Neutrophil (primary cell): ENCODE results near the gene ZNF644.
"Not testable (repeated sequence)": the region's sequence is repeated elsewhere in the genome, so short reads cannot be mapped to it uniquely, and the experiment has no call there.

Experiments used
- H3K27ac ChIP-seq: fragments of 200-600 bp; sonication (generic); 2 replicates; pipeline ENCODE4 v1.5.1; 2016; ENCODE audit warnings: mild to moderate bottlenecking, moderate library complexity
- H3K27me3 ChIP-seq: fragments of 200-600 bp; sonication (generic); 2 replicates; pipeline ENCODE4 v1.6.0; 2016; ENCODE audit warnings: mild to moderate bottlenecking
- H3K36me3 ChIP-seq: fragments of 200-600 bp; sonication (generic); 2 replicates; pipeline ENCODE4 v1.5.1; 2017
- H3K4me1 ChIP-seq, 2 experiments: fragments of 200-600 bp in 1 of 2; sonication (generic) in 1 of 2; 1 replicate in 1 of 2; 2 replicates in 1 of 2; pipeline versions ENCODE4 v1.5.1 to v1.6.1; 2013 to 2016; ENCODE audit warnings: low read depth in 1 of 2, low read length in 1 of 2, mild to moderate bottlenecking in 1 of 2, moderate library complexity in 1 of 2; ENCODE audit not compliant: control insufficient read depth in 1 of 2, insufficient read depth in 1 of 2
- H3K4me3 ChIP-seq, 2 experiments: fragments of 200-600 bp in 1 of 2; sonication (generic) in 1 of 2; 1 replicate in 1 of 2; 2 replicates in 1 of 2; pipeline ENCODE4 v1.5.1; 2013 to 2016; ENCODE audit warnings: low read depth in 1 of 2, low read length in 1 of 2, mild to moderate bottlenecking in 1 of 2, moderate library complexity in 1 of 2
- H3K9me3 ChIP-seq: fragments of 200-600 bp; sonication (generic); 2 replicates; pipeline ENCODE4 v1.5.1; 2016
- CTCF ChIP-seq: fragments of 200-600 bp; sonication (generic); IDR thresholded peaks from 2 replicates; pipeline ENCODE4 v1.5.1; 2016; ENCODE audit warnings: antibody characterized with exemption

Gene ZNF644

GRCh38 chr1:90919190-90919719 is 102.6 kb downstream of the ZNF644 start:
- no peak for TF ChIP-seq CTCF
- H3K4me3 ChIP-seq = no peak overlapping the region
- peaks cover 19% of the 10 kb centered on the region for H3K36me3 ChIP-seq
- no peaks in the 10 kb centered on the region for H3K9me3 ChIP-seq
- no peaks in the 10 kb centered on the region for H3K27me3 ChIP-seq
- H3K27ac ChIP-seq = no peak overlapping the region
- peaks cover 0 to 3% of the 10 kb centered on the region in 2 experiments for H3K4me1 ChIP-seq

- TF ChIP-seq CTCF = no peak
- H3K36me3 ChIP-seq = peaks cover 9% of the 10 kb centered on the region
- H3K4me3 ChIP-seq = no peak overlapping the region
- H3K27ac ChIP-seq = no peak overlapping the region
- no peaks in the 10 kb centered on the region for H3K4me1 ChIP-seq
- H3K27me3 ChIP-seq = no peaks in the 10 kb centered on the region
- H3K9me3 ChIP-seq = no peaks in the 10 kb centered on the region
These were observed 110.5 kb downstream of the ZNF644 start for GRCh38 chr1:90911353-90911752.

DNA sequence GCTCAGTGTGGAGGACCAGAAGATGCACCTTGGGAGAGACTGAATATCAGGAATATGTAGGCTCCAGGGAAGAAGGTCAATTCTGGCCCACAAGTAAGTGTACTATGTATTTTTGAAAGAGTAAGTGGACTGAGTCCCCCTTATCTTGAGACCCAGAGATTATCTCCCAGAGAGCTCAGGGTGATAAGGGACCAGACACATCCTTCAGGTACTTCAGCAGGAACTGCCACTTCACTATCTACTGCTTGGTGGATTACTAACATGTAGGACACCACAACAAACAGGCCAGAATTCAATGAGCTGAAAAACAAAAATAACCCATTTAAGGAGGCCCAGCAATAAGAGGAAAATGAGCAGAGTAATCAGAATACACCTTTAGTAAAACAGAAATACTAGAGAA is 119.2 kb downstream of the ZNF644 start:
- H3K9me3 ChIP-seq = no peaks in the 10 kb centered on the region
- no peaks in the 10 kb centered on the region for H3K4me1 ChIP-seq
- no peaks in the 10 kb centered on the region for H3K36me3 ChIP-seq
- H3K4me3 ChIP-seq = no peak overlapping the region
- H3K27me3 ChIP-seq = no peaks in the 10 kb centered on the region
- TF ChIP-seq CTCF = no peak
- H3K27ac ChIP-seq = no peak overlapping the region

DNA sequence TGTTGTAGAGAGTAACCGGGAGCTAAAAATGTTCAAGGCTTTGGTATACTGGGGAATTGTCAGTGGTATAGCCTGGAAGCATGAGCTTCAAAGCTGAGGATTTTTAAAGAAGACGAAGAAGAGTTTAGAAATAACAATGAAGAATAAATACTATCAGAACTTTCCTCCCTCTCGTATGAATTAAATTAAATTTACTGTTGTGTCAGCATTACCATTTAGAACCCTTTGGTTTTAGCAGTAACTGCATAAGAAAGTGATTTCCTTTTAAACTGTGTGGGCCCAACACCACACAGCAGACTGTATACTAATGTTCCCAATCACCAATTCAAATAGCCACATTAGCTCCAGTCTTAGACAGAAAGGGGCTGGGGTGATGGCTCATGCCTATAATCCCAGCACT is 122.6 kb downstream of the ZNF644 start:
- no peak for TF ChIP-seq CTCF
- Histone ChIP-seq H3K27ac (no peak overlapping the region), H3K4me3 (no peak overlapping the region), H3K4me1 (no peaks in the 10 kb centered on the region), H3K27me3 (no peaks in the 10 kb centered on the region), H3K9me3 (no peaks in the 10 kb centered on the region), H3K36me3 (no peaks in the 10 kb centered on the region)

GRCh38 chr1:90893679-90894078 is 128.2 kb downstream of the ZNF644 start:
- not testable (repeated sequence) for H3K4me3 ChIP-seq, H3K27me3 ChIP-seq, H3K4me1 ChIP-seq, H3K9me3 ChIP-seq, H3K36me3 ChIP-seq, H3K27ac ChIP-seq

- H3K4me3 ChIP-seq, H3K27me3 ChIP-seq, H3K4me1 ChIP-seq, H3K27ac ChIP-seq, H3K36me3 ChIP-seq, H3K9me3 ChIP-seq: not testable (repeated sequence)
These were observed 129.0 kb downstream of the ZNF644 start for GRCh38 chr1:90892884-90893283.

GRCh38 chr1:90892196-90892595 is 129.6 kb downstream of the ZNF644 start:
- not testable (repeated sequence) for H3K36me3 ChIP-seq, H3K27ac ChIP-seq, H3K27me3 ChIP-seq, H3K9me3 ChIP-seq, H3K4me3 ChIP-seq, H3K4me1 ChIP-seq

DNA sequence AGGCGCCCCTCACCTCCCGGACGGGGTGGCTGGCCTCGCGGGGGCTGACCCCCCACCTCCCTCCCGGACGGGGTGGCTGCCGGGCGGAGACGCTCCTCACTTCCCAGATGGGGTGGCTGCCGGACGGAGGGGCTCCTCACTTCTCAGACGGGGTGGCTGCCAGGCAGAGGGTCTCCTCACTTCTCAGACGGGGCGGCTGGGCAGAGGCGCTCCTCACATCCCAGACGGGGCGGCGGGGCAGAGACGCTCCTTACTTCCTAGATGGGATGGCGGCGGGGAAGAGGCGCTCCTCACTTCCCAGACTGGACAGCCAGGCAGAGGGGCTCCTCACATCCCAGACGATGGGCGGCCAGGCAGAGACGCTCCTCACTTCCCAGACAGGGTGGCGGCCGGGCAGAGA is 130.1 kb downstream of the ZNF644 start:
- H3K4me3 ChIP-seq, H3K9me3 ChIP-seq, H3K27me3 ChIP-seq, H3K27ac ChIP-seq, H3K36me3 ChIP-seq, H3K4me1 ChIP-seq: not testable (repeated sequence)
